ENCODE results near the gene YJU2.

YJU2 gene

GRCh38 chr19:4246767-4247593, at the start of gene YJU2:
TSS of gene YJU2 (plus strand) at chr19:4247080. CDS start at chr19:4247147, 67 bp downstream.
- H3K9ac ChIP-seq (ENCODE audit: low read depth in 1 of 2, low read length in 2 of 2), result peak within 1 kb of the TSS; percentile 86 to 92
- H3K9me3 ChIP-seq (ENCODE audit: control insufficient read depth in 2 of 2, low read length in 2 of 2), result peaks cover under 1 to 1% of the 10 kb centered on the region in 2 donors
- peaks cover 6% of the 10 kb centered on the region in 2 donors for H3K4me1 ChIP-seq (ENCODE audit: control insufficient read depth in 2 of 2, insufficient read depth in 2 of 2, low read length in 2 of 2)
- no peaks in the 10 kb centered on the region for H3K27me3 ChIP-seq (ENCODE audit: control insufficient read depth in 2 of 2, insufficient read depth in 2 of 2, low read length in 2 of 2)
- H3K27ac ChIP-seq (ENCODE audit: low read depth in 2 of 2, low read length in 2 of 2), result peak within 1 kb of the TSS; percentile 93 to 97
- H3K4me3 ChIP-seq (ENCODE audit: low read length in 2 of 2), result peak within 1 kb of the TSS; percentile 89 to 96
- peaks cover 18 to 32% of the 10 kb centered on the region in 2 donors for H3K36me3 ChIP-seq (ENCODE audit: control insufficient read depth in 2 of 2, insufficient read depth in 2 of 2, low read length in 2 of 2)

DNA sequence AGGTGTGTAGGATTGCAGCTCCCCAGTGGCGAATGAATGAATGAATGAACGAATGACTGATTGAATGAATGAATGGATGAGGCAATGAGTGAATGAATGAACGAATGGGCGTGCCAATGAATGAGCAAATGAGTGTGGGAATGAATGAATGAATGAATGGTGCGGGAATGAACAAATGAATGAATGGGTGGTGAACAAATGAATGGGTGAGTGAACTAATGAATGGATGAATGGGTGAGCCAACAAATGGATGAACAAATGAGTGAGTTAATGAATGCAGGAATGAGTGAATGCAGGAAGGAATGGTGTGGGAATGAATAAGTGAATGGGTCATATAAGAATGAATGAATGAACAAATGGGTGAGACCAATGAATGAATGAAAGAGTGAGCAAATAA, 49.7 kb upstream of the YJU2 start:
- Histone ChIP-seq H3K27me3 (ENCODE audit: control insufficient read depth in 2 of 2, insufficient read depth in 2 of 2, low read length in 2 of 2) (peaks cover 23 to 24% of the 10 kb centered on the region in 2 donors), H3K9ac (ENCODE audit: low read depth in 1 of 2, low read length in 2 of 2) (no peak overlapping the region), H3K4me3 (ENCODE audit: low read length in 2 of 2) (no peak overlapping the region), H3K9me3 (ENCODE audit: control insufficient read depth in 2 of 2, low read length in 2 of 2) (no peaks in the 10 kb centered on the region), H3K4me1 (ENCODE audit: control insufficient read depth in 2 of 2, insufficient read depth in 2 of 2, low read length in 2 of 2) (no peaks in the 10 kb centered on the region), H3K36me3 (ENCODE audit: control insufficient read depth in 2 of 2, insufficient read depth in 2 of 2, low read length in 2 of 2) (no peaks in the 10 kb centered on the region), H3K27ac (ENCODE audit: low read depth in 2 of 2, low read length in 2 of 2) (no peak overlapping the region)

GRCh38 chr19:4197625-4198466, 49.0 kb upstream of the YJU2 start:
- Histone ChIP-seq H3K4me3 (ENCODE audit: low read length in 2 of 2) (no peak overlapping the region), H3K9ac (ENCODE audit: low read depth in 1 of 2, low read length in 2 of 2) (no peak overlapping the region), H3K4me1 (ENCODE audit: control insufficient read depth in 2 of 2, insufficient read depth in 2 of 2, low read length in 2 of 2) (no peaks in the 10 kb centered on the region), H3K27ac (ENCODE audit: low read depth in 2 of 2, low read length in 2 of 2) (no peak overlapping the region), H3K36me3 (ENCODE audit: control insufficient read depth in 2 of 2, insufficient read depth in 2 of 2, low read length in 2 of 2) (no peaks in the 10 kb centered on the region), H3K27me3 (ENCODE audit: control insufficient read depth in 2 of 2, insufficient read depth in 2 of 2, low read length in 2 of 2) (peaks cover 24 to 26% of the 10 kb centered on the region in 2 donors), H3K9me3 (ENCODE audit: control insufficient read depth in 2 of 2, low read length in 2 of 2) (no peaks in the 10 kb centered on the region)

DNA sequence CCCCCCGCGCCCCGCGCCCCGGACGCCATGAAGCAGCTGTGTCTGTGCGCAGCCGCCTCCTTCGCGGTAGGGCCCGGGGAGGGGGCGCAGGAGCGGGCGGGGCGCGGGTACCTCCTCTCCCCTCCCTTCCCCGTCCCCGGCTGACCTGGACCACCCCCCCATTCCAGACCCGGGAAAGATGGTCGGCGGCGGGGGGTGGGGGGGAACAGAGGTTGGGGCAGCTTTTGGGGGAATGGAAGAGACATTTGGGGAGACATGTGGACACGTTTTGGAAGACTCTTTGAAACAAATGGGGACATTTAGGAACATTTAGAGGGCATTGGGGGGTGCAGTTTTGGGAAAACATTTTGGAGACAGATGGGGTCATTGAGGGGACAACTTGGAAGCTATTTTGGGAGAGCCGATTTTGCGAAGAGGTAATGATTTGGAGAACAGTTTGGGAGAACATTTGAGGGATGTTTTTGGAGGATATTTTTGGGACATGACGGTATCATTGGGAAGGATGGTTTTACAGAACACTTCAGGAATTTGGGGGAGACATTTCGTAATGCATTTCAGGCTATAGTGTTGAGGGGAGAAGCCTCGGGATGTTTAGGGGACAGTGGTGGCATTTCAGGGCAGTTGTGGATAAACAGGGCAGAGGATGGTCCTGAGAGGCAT, 48.3 kb upstream of the YJU2 start:
- Histone ChIP-seq H3K4me3 (ENCODE audit: low read length in 2 of 2) (no peak overlapping the region), H3K4me1 (ENCODE audit: control insufficient read depth in 2 of 2, insufficient read depth in 2 of 2, low read length in 2 of 2) (no peaks in the 10 kb centered on the region), H3K27me3 (ENCODE audit: control insufficient read depth in 2 of 2, insufficient read depth in 2 of 2, low read length in 2 of 2) (peaks cover 24 to 26% of the 10 kb centered on the region in 2 donors), H3K27ac (ENCODE audit: low read depth in 2 of 2, low read length in 2 of 2) (no peak overlapping the region), H3K36me3 (ENCODE audit: control insufficient read depth in 2 of 2, insufficient read depth in 2 of 2, low read length in 2 of 2) (no peaks in the 10 kb centered on the region), H3K9me3 (ENCODE audit: control insufficient read depth in 2 of 2, low read length in 2 of 2) (no peaks in the 10 kb centered on the region), H3K9ac (ENCODE audit: low read depth in 1 of 2, low read length in 2 of 2) (no peak overlapping the region)

DNA sequence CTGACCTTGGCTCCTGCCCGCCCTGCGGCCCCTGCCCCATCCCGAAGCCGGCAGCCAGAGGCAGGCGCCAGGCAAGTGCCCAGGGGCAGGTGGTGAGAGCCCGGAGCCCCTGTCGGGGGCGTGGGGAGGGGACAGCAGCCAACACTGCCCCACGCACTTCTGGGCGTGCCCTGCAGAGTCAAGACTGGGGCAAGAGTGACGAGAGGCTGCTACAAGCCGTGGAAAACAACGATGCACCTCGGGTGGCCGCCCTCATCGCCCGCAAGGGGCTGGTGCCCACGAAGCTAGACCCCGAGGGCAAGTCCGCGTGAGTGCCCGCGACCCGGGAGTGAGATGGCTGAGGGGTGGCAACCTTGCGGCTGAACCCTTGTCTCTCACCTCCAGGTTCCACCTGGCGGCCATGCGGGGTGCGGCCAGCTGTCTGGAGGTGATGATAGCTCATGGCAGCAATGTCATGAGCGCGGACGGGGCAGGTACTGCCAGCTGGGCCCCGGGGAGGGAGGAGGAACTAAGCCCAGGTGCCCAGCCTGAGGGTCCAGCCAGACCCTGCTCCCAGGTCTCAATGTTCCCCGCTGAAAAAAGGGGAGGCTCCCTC, 47.1 kb upstream of the YJU2 start:
- Histone ChIP-seq H3K4me3 (ENCODE audit: low read length in 2 of 2) (no peak overlapping the region), H3K27ac (ENCODE audit: low read depth in 2 of 2, low read length in 2 of 2) (no peak overlapping the region)

DNA sequence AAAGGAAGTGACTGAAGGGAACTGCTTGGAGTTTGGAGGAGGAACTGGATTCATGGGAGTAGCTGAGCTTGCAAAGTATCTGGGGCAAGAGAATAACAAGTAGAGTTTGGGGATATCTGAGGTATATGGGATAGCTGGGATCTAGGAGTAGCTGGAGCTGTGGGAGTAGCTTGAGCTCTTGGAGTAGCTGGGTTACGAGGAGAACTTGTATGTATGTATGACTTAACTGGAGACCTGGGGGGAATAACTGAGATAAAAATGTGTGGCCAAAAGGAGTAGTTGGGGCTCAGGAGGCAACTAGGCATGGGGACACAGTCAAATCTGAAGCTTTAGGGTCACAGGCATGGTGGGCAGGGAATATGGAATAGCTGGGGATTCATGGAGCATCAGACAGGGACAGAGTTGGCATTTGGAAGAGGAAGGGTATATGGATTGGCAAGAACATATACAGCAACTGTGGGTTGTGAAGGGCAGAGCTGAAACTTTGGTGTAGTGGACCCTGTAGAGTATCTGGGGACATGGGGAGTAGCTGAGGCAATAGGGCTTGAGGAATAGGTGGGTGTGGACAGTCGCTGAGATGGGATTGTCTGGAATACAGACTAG, 45.8 kb upstream of the YJU2 start:
- H3K27ac ChIP-seq (ENCODE audit: low read depth in 2 of 2, low read length in 2 of 2), result no peak overlapping the region
- no peak overlapping the region for H3K4me3 ChIP-seq (ENCODE audit: low read length in 2 of 2)
- no peaks in the 10 kb centered on the region for H3K4me1 ChIP-seq (ENCODE audit: control insufficient read depth in 2 of 2, insufficient read depth in 2 of 2, low read length in 2 of 2)
- H3K36me3 ChIP-seq (ENCODE audit: control insufficient read depth in 2 of 2, insufficient read depth in 2 of 2, low read length in 2 of 2), result no peaks in the 10 kb centered on the region
- H3K9ac ChIP-seq (ENCODE audit: low read depth in 1 of 2, low read length in 2 of 2), result no peak overlapping the region
- H3K27me3 ChIP-seq (ENCODE audit: control insufficient read depth in 2 of 2, insufficient read depth in 2 of 2, low read length in 2 of 2), result peaks cover 20 to 24% of the 10 kb centered on the region in 2 donors
- H3K9me3 ChIP-seq (ENCODE audit: control insufficient read depth in 2 of 2, low read length in 2 of 2), result no peaks in the 10 kb centered on the region

More for the DNA sequence above, 47.1 kb upstream of the YJU2 start:
- no peaks in the 10 kb centered on the region for H3K4me1 ChIP-seq (ENCODE audit: control insufficient read depth in 2 of 2, insufficient read depth in 2 of 2, low read length in 2 of 2)
- H3K27me3 ChIP-seq (ENCODE audit: control insufficient read depth in 2 of 2, insufficient read depth in 2 of 2, low read length in 2 of 2), result peaks cover 20 to 24% of the 10 kb centered on the region in 2 donors
- no peak overlapping the region for H3K9ac ChIP-seq (ENCODE audit: low read depth in 1 of 2, low read length in 2 of 2)
- no peaks in the 10 kb centered on the region for H3K36me3 ChIP-seq (ENCODE audit: control insufficient read depth in 2 of 2, insufficient read depth in 2 of 2, low read length in 2 of 2)
- H3K9me3 ChIP-seq (ENCODE audit: control insufficient read depth in 2 of 2, low read length in 2 of 2), result no peaks in the 10 kb centered on the region

DNA sequence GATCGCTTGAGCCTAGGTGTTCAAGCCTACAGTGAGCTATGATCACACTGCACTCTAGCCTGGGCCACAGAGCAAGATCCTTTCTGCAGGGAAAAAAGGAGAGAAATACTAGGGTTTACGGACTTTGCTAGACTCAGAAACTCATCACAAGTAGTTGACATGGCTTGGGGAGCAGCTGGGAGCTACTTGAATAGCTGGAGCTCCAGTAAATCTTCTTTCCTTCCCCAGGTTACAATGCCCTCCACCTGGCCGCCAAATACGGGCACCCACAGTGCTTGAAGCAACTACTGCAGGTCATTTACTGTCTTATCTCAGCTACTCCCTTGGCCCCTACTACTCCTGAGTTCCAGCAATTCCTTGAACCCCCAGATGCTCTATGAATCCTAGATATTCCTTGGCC, 45.1 kb upstream of the YJU2 start:
- no peak overlapping the region for H3K4me3 ChIP-seq (ENCODE audit: low read length in 2 of 2)
- H3K27ac ChIP-seq (ENCODE audit: low read depth in 2 of 2, low read length in 2 of 2), result no peak overlapping the region
- H3K9ac ChIP-seq (ENCODE audit: low read depth in 1 of 2, low read length in 2 of 2), result no peak overlapping the region
- no peaks in the 10 kb centered on the region for H3K36me3 ChIP-seq (ENCODE audit: control insufficient read depth in 2 of 2, insufficient read depth in 2 of 2, low read length in 2 of 2)
- no peaks in the 10 kb centered on the region for H3K9me3 ChIP-seq (ENCODE audit: control insufficient read depth in 2 of 2, low read length in 2 of 2)
- no peaks in the 10 kb centered on the region for H3K4me1 ChIP-seq (ENCODE audit: control insufficient read depth in 2 of 2, insufficient read depth in 2 of 2, low read length in 2 of 2)
- H3K27me3 ChIP-seq (ENCODE audit: control insufficient read depth in 2 of 2, insufficient read depth in 2 of 2, low read length in 2 of 2), result peaks cover 17 to 21% of the 10 kb centered on the region in 2 donors

- H3K9ac ChIP-seq (ENCODE audit: low read depth in 1 of 2, low read length in 2 of 2), result no peak overlapping the region
- no peaks in the 10 kb centered on the region for H3K4me1 ChIP-seq (ENCODE audit: control insufficient read depth in 2 of 2, insufficient read depth in 2 of 2, low read length in 2 of 2)
- no peak overlapping the region for H3K27ac ChIP-seq (ENCODE audit: low read depth in 2 of 2, low read length in 2 of 2)
- peaks cover 0 to 3% of the 10 kb centered on the region in 2 donors for H3K27me3 ChIP-seq (ENCODE audit: control insufficient read depth in 2 of 2, insufficient read depth in 2 of 2, low read length in 2 of 2)
- no peaks in the 10 kb centered on the region for H3K9me3 ChIP-seq (ENCODE audit: control insufficient read depth in 2 of 2, low read length in 2 of 2)
- no peak overlapping the region for H3K4me3 ChIP-seq (ENCODE audit: low read length in 2 of 2)
- H3K36me3 ChIP-seq (ENCODE audit: control insufficient read depth in 2 of 2, insufficient read depth in 2 of 2, low read length in 2 of 2), result no peaks in the 10 kb centered on the region
These were observed 39.9 kb upstream of the YJU2 start for GRCh38 chr19:4206818-4207484.

GRCh38 chr19:4208385-4209094, 38.3 kb upstream of the YJU2 start:
- no peak overlapping the region for H3K9ac ChIP-seq (ENCODE audit: low read depth in 1 of 2, low read length in 2 of 2)
- H3K9me3 ChIP-seq (ENCODE audit: control insufficient read depth in 2 of 2, low read length in 2 of 2), result no peaks in the 10 kb centered on the region
- no peaks in the 10 kb centered on the region for H3K36me3 ChIP-seq (ENCODE audit: control insufficient read depth in 2 of 2, insufficient read depth in 2 of 2, low read length in 2 of 2)
- H3K27ac ChIP-seq (ENCODE audit: low read depth in 2 of 2, low read length in 2 of 2), result no peak overlapping the region
- no peaks in the 10 kb centered on the region for H3K4me1 ChIP-seq (ENCODE audit: control insufficient read depth in 2 of 2, insufficient read depth in 2 of 2, low read length in 2 of 2)
- no peak overlapping the region for H3K4me3 ChIP-seq (ENCODE audit: low read length in 2 of 2)
- peaks cover 2 to 3% of the 10 kb centered on the region in 2 donors for H3K27me3 ChIP-seq (ENCODE audit: control insufficient read depth in 2 of 2, insufficient read depth in 2 of 2, low read length in 2 of 2)
